Colonic mucosa (tissue), 4 donors: ENCODE measurements around the gene METTL24. TPM values are rescaled to one million over a fixed set of nuclear protein-coding genes. Genes with fewer than 3 reads are reported as not detected.
"Not testable (repeated sequence)": the region's sequence is repeated elsewhere in the genome, so short reads cannot be mapped to it uniquely, and the experiment has no call there.

ENCODE experiments used
- DNase-seq: peaks from one replicate; pipeline ENCODE4 v3.0.0-alpha.2; 2020
- H3K27ac ChIP-seq: fragments of 200-600 bp; one replicate; pipeline ENCODE4 v1.8.0; 2021
- H3K27me3 ChIP-seq: fragments of 200-600 bp; one replicate; pipeline ENCODE4 v1.8.0; 2021
- H3K36me3 ChIP-seq: fragments of 200-600 bp; one replicate; pipeline ENCODE4 v1.8.0; 2021
- H3K4me1 ChIP-seq: fragments of 200-600 bp; one replicate; pipeline ENCODE4 v1.8.0; 2021; ENCODE audit warnings: mild to moderate bottlenecking
- H3K4me3 ChIP-seq: fragments of 200-600 bp; one replicate; pipeline ENCODE4 v1.8.0; 2021
- H3K9ac ChIP-seq, 2 donors: one replicate each; pipeline ENCODE4 v1.7.0; 2013; ENCODE audit warnings: control low read depth in 2 of 2, low read depth in 2 of 2, low read length in 2 of 2
- H3K9me3 ChIP-seq: fragments of 200-600 bp; one replicate; pipeline ENCODE4 v1.8.0; 2021
- intact Hi-C: fragments of 100-400 bp; cut with DNase I; formaldehyde crosslinking; loops from one replicate; pipeline ENCODE4 v1.14.1; 2022
- total RNA-seq, 2 donors: library from RNA; stranded (reverse); fragmentation: NEBNext Ultra II Directional in 1 of 2; extraction: Animal tissue kit (Norgen Biotek cat#: 25700) in 1 of 2; gene quantifications; one replicate each; pipeline ENCODE4 v1.2.1, GENCODE V29; 2021
- TF ChIP-seq, protein P1 (sequence below): fragments of 200-600 bp; IDR thresholded peaks from one replicate; pipeline ENCODE4 v1.8.0; 2022; ENCODE audit warnings: antibody characterized with exemption, mild to moderate bottlenecking
- donor health status: healthy.
- donor health status: DM: no; HTN: no; CAD: no.
- donor health status: DM: no; HTN: no; CAD: no.

METTL24 gene
- total RNA-seq, 2 donors from 2014 or later: 0.54 to 3.5 TPM

- no peak overlapping the region for H3K27ac ChIP-seq
- DNase-seq: no peak
- no peak overlapping the region for H3K4me3 ChIP-seq
- H3K36me3 ChIP-seq: no peaks in the 10 kb centered on the region
- H3K4me1 ChIP-seq: no peaks in the 10 kb centered on the region
- no peaks in the 10 kb centered on the region for H3K27me3 ChIP-seq
- no peaks in the 10 kb centered on the region for H3K9me3 ChIP-seq
- TF ChIP-seq, protein P1, sequence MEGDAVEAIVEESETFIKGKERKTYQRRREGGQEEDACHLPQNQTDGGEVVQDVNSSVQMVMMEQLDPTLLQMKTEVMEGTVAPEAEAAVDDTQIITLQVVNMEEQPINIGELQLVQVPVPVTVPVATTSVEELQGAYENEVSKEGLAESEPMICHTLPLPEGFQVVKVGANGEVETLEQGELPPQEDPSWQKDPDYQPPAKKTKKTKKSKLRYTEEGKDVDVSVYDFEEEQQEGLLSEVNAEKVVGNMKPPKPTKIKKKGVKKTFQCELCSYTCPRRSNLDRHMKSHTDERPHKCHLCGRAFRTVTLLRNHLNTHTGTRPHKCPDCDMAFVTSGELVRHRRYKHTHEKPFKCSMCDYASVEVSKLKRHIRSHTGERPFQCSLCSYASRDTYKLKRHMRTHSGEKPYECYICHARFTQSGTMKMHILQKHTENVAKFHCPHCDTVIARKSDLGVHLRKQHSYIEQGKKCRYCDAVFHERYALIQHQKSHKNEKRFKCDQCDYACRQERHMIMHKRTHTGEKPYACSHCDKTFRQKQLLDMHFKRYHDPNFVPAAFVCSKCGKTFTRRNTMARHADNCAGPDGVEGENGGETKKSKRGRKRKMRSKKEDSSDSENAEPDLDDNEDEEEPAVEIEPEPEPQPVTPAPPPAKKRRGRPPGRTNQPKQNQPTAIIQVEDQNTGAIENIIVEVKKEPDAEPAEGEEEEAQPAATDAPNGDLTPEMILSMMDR: no peak
- H3K9ac ChIP-seq: no peak overlapping the region
- intact Hi-C loops: no loop called here
Measured at GRCh38 chr6:110250058-110250457, 108.1 kb downstream of the METTL24 start.

DNA sequence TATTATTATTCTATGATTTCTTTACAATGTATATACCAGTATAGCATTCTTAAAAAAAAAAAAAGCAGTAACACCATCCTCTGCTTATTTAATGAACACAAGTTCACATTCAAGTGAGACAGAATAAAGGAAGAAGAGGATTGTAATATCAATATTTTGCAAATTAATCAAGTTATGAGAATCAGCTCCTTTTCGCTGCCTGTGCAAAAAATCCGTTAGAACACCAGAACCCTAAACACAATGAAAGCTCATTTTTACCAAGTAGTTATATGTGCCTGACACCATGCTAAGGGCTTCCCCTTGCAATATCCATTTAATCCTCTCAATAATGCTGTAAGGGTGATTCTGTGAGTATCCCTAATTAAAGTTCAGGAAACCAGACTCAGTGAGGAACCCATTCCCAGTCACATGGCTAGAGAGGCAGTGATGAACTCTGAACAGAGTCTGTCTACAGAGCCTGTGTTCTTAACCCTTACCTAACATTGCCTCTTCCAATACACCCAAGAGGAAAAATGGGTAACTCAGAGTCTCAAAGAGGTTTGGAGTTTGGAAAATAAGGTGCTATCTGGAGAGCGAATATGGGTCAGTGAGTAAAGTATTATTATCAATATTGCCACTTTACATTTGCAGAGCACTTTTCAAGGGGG lies 111.1 kb downstream of the METTL24 start:
- Histone ChIP-seq H3K9ac (no peak overlapping the region), H3K4me1 (no peaks in the 10 kb centered on the region), H3K27ac (no peak overlapping the region), H3K27me3 (no peaks in the 10 kb centered on the region), H3K4me3 (no peak overlapping the region), H3K9me3 (no peaks in the 10 kb centered on the region), H3K36me3 (no peaks in the 10 kb centered on the region)
- DNase-seq: no peak
- intact Hi-C loops: no loop called here
- TF ChIP-seq, protein P1: no peak

- no peak overlapping the region for H3K27ac ChIP-seq
- no peaks in the 10 kb centered on the region for H3K4me1 ChIP-seq
- intact Hi-C loops: no loop called here
- DNase-seq: no peak
- TF ChIP-seq, protein P1: no peak
- H3K36me3 ChIP-seq: no peaks in the 10 kb centered on the region
- no peak overlapping the region for H3K9ac ChIP-seq
- no peaks in the 10 kb centered on the region for H3K27me3 ChIP-seq
- H3K9me3 ChIP-seq: no peaks in the 10 kb centered on the region
- H3K4me3 ChIP-seq: no peak overlapping the region
Measured at GRCh38 chr6:110246378-110246777, 111.8 kb downstream of the METTL24 start.

DNA sequence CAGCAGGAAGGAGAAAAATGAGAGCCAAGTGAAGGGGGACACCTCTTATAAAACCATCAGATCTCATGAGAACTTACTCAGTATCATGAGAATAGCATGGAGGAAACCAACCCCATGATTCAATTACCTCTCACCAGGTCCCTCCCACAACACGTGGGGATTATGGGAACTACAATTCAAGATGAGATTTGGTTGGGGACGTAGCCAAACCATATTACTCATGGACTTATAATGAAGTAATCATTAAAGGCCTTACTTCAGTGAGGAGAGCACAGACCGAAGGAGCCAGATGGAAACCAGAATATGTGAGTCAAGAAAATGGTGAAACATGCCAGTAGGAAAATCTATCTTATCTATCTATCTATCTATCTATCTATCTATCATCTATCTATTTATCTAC lies 113.5 kb downstream of the METTL24 start:
- H3K4me1 ChIP-seq, H3K4me3 ChIP-seq, H3K27ac ChIP-seq, DNase-seq, H3K9me3 ChIP-seq, H3K27me3 ChIP-seq, intact Hi-C loops, H3K9ac ChIP-seq, H3K36me3 ChIP-seq: not testable (repeated sequence)

DNA sequence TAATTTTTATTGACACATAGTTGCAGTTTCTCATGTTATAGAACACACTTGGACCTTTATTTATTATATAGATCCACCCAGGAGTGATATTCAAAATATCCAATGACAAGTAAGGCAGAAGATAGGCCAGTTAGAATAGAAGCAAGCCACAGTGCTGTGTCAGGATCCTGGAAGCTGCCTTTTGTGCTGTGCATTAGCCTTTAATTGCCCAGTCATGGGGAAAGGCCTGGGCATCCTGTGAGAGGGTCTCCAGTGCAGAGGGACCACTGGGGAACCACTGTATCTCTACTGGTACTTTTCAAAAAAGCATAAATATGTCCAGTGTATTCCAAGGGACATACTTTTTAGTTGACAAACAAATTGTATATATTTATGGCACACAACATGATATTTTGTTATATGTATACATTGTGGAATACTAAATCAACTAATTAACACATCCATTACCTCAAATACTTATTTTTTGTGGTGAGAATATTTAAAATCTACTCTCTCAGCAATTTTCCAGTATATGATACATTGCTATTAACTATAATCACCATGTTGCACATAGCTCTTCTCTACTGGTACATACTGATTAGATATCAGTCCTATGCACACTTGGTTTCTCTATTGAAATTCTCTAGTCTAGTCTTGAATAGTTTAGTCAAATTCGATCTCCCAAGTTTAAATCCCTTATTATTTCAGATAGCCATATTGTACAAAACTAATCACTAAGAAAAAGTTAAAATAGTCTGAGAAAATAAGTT lies 118.4 kb downstream of the METTL24 start:
- Histone ChIP-seq H3K4me3 (no peak overlapping the region), H3K27me3 (no peaks in the 10 kb centered on the region), H3K9ac (no peak overlapping the region), H3K36me3 (no peaks in the 10 kb centered on the region), H3K9me3 (no peaks in the 10 kb centered on the region), H3K4me1 (no peaks in the 10 kb centered on the region), H3K27ac (no peak overlapping the region)
- intact Hi-C loops: no loop called here
- DNase-seq: no peak
- TF ChIP-seq, protein P1: no peak

- H3K4me3 ChIP-seq, H3K36me3 ChIP-seq, H3K27me3 ChIP-seq, H3K4me1 ChIP-seq, H3K9ac ChIP-seq, intact Hi-C loops, DNase-seq, H3K27ac ChIP-seq, H3K9me3 ChIP-seq: not testable (repeated sequence)
Measured at GRCh38 chr6:110236007-110236406, 122.1 kb downstream of the METTL24 start.
